Activated naive CD8-positive, alpha-beta T cell (primary cell): ENCODE data around the gene TMEM80.

Experiments used
- H3K27ac Mint-ChIP-seq: one replicate; pipeline ENCODE4 v1.8.0; 2021; ENCODE audit warnings: mixed read lengths
- H3K27me3 Mint-ChIP-seq: one replicate; pipeline ENCODE4 v1.8.0; 2021; ENCODE audit warnings: mixed read lengths
- H3K36me3 Mint-ChIP-seq: one replicate; pipeline ENCODE4 v1.8.0; 2021; ENCODE audit warnings: mixed read lengths
- H3K4me1 Mint-ChIP-seq: one replicate; pipeline ENCODE4 v1.8.0; 2021; ENCODE audit warnings: low read depth, mixed read lengths
- H3K4me3 Mint-ChIP-seq: one replicate; pipeline ENCODE4 v1.8.0; 2021; ENCODE audit warnings: mild to moderate bottlenecking, mixed read lengths
- H3K9me3 Mint-ChIP-seq: one replicate; pipeline ENCODE4 v1.8.0; 2021; ENCODE audit warnings: low read depth, mixed read lengths

TMEM80 gene

GRCh38 chr11:691710-692590 is 3.7 kb upstream of the TMEM80 start:
- H3K4me3 Mint-ChIP-seq, result peak overlapping the region; percentile 74
- peak overlapping the region; percentile 68 for H3K27ac Mint-ChIP-seq
- no peaks in the 10 kb centered on the region for H3K27me3 Mint-ChIP-seq
- H3K4me1 Mint-ChIP-seq, result peaks cover 37% of the 10 kb centered on the region
- H3K36me3 Mint-ChIP-seq, result peaks cover 2% of the 10 kb centered on the region
- no peaks in the 10 kb centered on the region for H3K9me3 Mint-ChIP-seq

GRCh38 chr11:692824-693414 is 2.7 kb upstream of the TMEM80 start:
- peaks cover 47% of the 10 kb centered on the region for H3K4me1 Mint-ChIP-seq
- H3K4me3 Mint-ChIP-seq, result peak overlapping the region; percentile 86
- peak overlapping the region; percentile 50 for H3K27ac Mint-ChIP-seq
- no peaks in the 10 kb centered on the region for H3K27me3 Mint-ChIP-seq
- no peaks in the 10 kb centered on the region for H3K9me3 Mint-ChIP-seq
- peaks cover 2% of the 10 kb centered on the region for H3K36me3 Mint-ChIP-seq

- H3K27me3 Mint-ChIP-seq, result no peaks in the 10 kb centered on the region
- H3K4me1 Mint-ChIP-seq, result peaks cover 52% of the 10 kb centered on the region
- H3K9me3 Mint-ChIP-seq, result no peaks in the 10 kb centered on the region
- H3K27ac Mint-ChIP-seq, result peak overlapping the region; percentile 86
- H3K36me3 Mint-ChIP-seq, result peaks cover 2% of the 10 kb centered on the region
- H3K4me3 Mint-ChIP-seq, result peak overlapping the region; percentile 86
Measured at GRCh38 chr11:693415-693831, 2.2 kb upstream of the TMEM80 start.

GRCh38 chr11:693887-694562 is 1.6 kb upstream of the TMEM80 start:
- Mint-ChIP-seq H3K9me3 (no peaks in the 10 kb centered on the region), H3K4me3 (peak overlapping the region; percentile 86), H3K4me1 (peaks cover 54% of the 10 kb centered on the region), H3K27me3 (no peaks in the 10 kb centered on the region), H3K27ac (peak overlapping the region; percentile 86), H3K36me3 (peaks cover 2% of the 10 kb centered on the region)

GRCh38 chr11:694563-695287 is 891 bp upstream of the TMEM80 start, which contains the start of gene DEAF1:
TSS of gene DEAF1 (minus strand) at chr11:695222. CDS start at chr11:695047, 175 bp downstream.
- peaks cover 52% of the 10 kb centered on the region for H3K4me1 Mint-ChIP-seq
- no peaks in the 10 kb centered on the region for H3K27me3 Mint-ChIP-seq
- peak within 1 kb of the TSS; percentile 89 for H3K4me3 Mint-ChIP-seq
- H3K27ac Mint-ChIP-seq, result peak within 1 kb of the TSS; percentile 92
- peaks cover 2% of the 10 kb centered on the region for H3K36me3 Mint-ChIP-seq
- no peaks in the 10 kb centered on the region for H3K9me3 Mint-ChIP-seq

GRCh38 chr11:695288-695537 is 403 bp upstream of the TMEM80 start:
- Mint-ChIP-seq H3K27ac (peak overlapping the region; percentile 92), H3K4me3 (peak overlapping the region; percentile 89), H3K27me3 (no peaks in the 10 kb centered on the region), H3K9me3 (no peaks in the 10 kb centered on the region), H3K4me1 (peaks cover 52% of the 10 kb centered on the region), H3K36me3 (peaks cover 2% of the 10 kb centered on the region)

GRCh38 chr11:696955-697491 is 1.4 kb downstream of the TMEM80 start:
- Mint-ChIP-seq H3K27me3 (no peaks in the 10 kb centered on the region), H3K4me3 (peak overlapping the region; percentile 89), H3K9me3 (no peaks in the 10 kb centered on the region), H3K27ac (peak overlapping the region; percentile 73), H3K4me1 (peaks cover 36% of the 10 kb centered on the region), H3K36me3 (peaks cover 2% of the 10 kb centered on the region)

GRCh38 chr11:697811-698311 is 2.2 kb downstream of the TMEM80 start:
- Mint-ChIP-seq H3K36me3 (peaks cover 2% of the 10 kb centered on the region), H3K4me3 (peak overlapping the region; percentile 89), H3K9me3 (no peaks in the 10 kb centered on the region), H3K27ac (peak overlapping the region; percentile 73), H3K27me3 (no peaks in the 10 kb centered on the region), H3K4me1 (peaks cover 30% of the 10 kb centered on the region)

- no peaks in the 10 kb centered on the region for H3K27me3 Mint-ChIP-seq
- peaks cover 22% of the 10 kb centered on the region for H3K4me1 Mint-ChIP-seq
- no peak overlapping the region for H3K4me3 Mint-ChIP-seq
- H3K9me3 Mint-ChIP-seq, result no peaks in the 10 kb centered on the region
- peaks cover 2% of the 10 kb centered on the region for H3K36me3 Mint-ChIP-seq
- no peak overlapping the region for H3K27ac Mint-ChIP-seq
Measured at GRCh38 chr11:698493-699115, 3.0 kb downstream of the TMEM80 start.

GRCh38 chr11:699116-699508 is 3.5 kb downstream of the TMEM80 start:
- Mint-ChIP-seq H3K4me3 (no peak overlapping the region), H3K4me1 (peaks cover 22% of the 10 kb centered on the region), H3K27ac (no peak overlapping the region), H3K36me3 (peaks cover 2% of the 10 kb centered on the region), H3K9me3 (no peaks in the 10 kb centered on the region), H3K27me3 (no peaks in the 10 kb centered on the region)

GRCh38 chr11:699753-700152 is 4.1 kb downstream of the TMEM80 start:
- no peak overlapping the region for H3K4me3 Mint-ChIP-seq
- H3K9me3 Mint-ChIP-seq, result no peaks in the 10 kb centered on the region
- H3K27ac Mint-ChIP-seq, result peak overlapping the region; percentile 46
- peaks cover 22% of the 10 kb centered on the region for H3K4me1 Mint-ChIP-seq
- H3K36me3 Mint-ChIP-seq, result peaks cover 2% of the 10 kb centered on the region
- no peaks in the 10 kb centered on the region for H3K27me3 Mint-ChIP-seq

GRCh38 chr11:701741-702461 is 6.3 kb downstream of the TMEM80 start:
- H3K4me1 Mint-ChIP-seq, result peaks cover 21% of the 10 kb centered on the region
- H3K4me3 Mint-ChIP-seq, result no peak overlapping the region
- no peak overlapping the region for H3K27ac Mint-ChIP-seq
- no peaks in the 10 kb centered on the region for H3K27me3 Mint-ChIP-seq
- no peaks in the 10 kb centered on the region for H3K9me3 Mint-ChIP-seq
- peaks cover 2% of the 10 kb centered on the region for H3K36me3 Mint-ChIP-seq

- Mint-ChIP-seq H3K4me1 (peaks cover 13% of the 10 kb centered on the region), H3K4me3 (no peak overlapping the region), H3K27me3 (no peaks in the 10 kb centered on the region), H3K9me3 (no peaks in the 10 kb centered on the region), H3K27ac (no peak overlapping the region), H3K36me3 (peaks cover 2% of the 10 kb centered on the region)
Measured at GRCh38 chr11:702462-703461, 7.1 kb downstream of the TMEM80 start.
